GM18526 (cell line): ENCODE measurements around the gene PODXL.

ENCODE experiments used
- POLR2A ChIP-seq: IDR thresholded peaks from 3 replicates; pipeline ENCODE4 v1.6.1; 2011; ENCODE audit not compliant: insufficient read length; ENCODE audit errors: extremely low read depth

The PODXL gene

GRCh38 chr7:131497454-131497853, 59.0 kb downstream of the PODXL start:
- no peak for TF ChIP-seq POLR2A

GRCh38 chr7:131495669-131496498, 60.5 kb downstream of the PODXL start:
- TF ChIP-seq POLR2A: no peak

DNA sequence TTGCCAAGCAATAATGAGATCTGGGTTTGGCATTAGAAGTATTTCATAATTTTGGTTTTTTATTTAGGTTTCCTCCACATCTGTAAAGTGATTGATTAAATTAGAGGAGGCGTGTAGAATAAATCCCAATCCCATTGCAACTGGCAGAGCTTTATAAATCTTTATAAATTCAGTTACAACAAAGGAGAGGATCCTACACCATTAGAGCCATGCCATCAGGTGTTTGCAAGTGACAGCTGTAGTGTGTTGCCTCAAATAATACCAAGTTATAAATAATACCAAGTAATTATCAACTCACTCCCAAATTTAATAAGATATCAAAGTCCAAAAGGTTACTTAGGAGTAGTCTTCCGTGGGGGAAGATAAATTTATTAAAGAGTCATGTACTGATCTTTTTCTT, 62.2 kb downstream of the PODXL start:
- no peak for TF ChIP-seq POLR2A

DNA sequence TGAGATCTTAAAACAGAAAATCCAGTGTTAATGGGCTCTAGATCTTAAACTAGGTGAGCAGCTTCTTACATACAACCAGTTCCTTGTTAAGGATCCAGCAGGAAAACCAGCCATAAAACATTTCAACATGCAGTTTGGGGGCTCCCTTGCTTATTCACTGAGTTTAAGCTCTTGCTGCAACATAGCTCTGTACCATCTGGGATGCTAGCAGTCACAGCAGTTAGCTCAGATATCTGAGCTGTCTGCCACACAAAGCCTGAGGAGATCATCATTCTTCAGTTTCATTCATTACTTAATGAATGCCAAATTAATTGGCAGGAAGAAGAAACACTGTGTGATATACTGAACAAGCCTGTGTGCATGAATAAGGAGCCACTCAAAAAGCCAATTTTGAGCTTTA, 62.8 kb downstream of the PODXL start:
- TF ChIP-seq POLR2A: no peak

DNA sequence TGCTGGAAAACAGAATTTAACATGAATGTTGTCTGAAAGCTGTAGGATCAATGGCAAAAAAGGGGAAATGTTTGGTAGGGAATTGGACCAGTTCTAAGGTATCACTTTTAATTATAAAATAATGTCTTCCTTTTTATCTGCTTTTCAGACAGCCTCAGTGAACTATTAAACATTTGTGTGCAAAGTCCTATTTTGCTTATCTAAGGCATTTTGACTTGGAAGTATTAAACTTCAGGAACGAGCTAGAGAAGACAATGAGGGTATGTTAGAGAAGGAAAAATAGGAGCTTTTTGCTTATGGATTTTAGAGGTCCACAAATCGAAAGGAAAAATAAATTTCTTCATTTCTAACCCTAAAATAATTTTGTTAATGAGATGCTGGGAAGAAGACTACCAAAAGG, 63.3 kb downstream of the PODXL start:
- TF ChIP-seq POLR2A: no peak

DNA sequence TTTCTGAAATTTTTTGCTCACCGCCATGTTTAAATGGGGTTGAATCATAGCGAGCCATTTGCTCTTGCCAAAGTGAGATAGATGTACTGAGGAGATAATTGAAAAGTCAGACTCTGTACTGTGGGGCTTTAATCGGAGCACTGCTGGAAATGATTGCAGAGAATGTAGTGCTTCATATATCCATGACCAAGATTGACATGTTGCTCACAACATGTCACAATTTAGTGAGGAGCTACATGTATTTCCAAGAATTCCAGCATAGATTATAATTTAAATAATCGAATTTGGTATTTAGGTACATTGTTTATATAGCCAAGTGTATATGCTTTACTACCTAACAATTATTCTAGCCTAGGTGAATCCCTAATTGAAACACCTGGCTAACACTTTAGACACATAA, 66.5 kb downstream of the PODXL start:
- no peak for TF ChIP-seq POLR2A

DNA sequence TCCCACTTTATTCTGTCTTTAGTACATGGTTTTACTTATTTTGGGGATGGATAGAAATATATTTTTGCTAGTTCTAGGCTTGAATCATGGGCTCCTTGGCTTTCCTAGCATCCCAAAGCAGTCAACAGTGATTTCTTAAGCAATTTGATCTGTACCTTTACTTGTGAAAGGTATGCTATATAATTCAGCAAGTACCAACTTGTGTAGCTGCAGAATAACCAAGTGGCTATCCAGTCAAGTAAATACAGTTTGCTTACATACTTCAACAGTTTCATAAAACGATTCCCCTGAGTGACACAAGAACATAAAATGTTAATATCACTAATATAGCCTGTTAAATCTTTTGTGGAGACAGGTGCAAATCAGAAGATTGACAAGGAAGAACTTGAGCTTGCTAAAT, 67.2 kb downstream of the PODXL start:
- TF ChIP-seq POLR2A: no peak

DNA sequence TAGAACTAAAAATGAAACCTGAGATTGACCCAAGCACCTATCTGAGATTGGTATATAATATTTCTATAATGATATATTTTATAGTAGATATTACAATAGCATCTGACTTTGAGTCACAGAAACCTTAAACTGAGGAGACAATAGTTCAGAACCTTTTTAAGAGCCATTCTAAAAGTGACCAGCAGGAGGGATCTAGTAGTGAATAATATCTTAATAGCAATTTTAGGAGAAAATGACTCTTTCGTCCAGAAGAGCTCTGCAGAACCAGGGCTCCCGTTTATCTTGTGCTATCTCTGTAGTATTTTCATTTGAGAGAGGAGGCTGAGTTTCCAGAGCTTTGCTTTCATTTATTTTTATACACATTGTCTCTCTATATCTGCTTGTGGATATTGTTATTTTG, 68.1 kb downstream of the PODXL start:
- TF ChIP-seq POLR2A: no peak

DNA sequence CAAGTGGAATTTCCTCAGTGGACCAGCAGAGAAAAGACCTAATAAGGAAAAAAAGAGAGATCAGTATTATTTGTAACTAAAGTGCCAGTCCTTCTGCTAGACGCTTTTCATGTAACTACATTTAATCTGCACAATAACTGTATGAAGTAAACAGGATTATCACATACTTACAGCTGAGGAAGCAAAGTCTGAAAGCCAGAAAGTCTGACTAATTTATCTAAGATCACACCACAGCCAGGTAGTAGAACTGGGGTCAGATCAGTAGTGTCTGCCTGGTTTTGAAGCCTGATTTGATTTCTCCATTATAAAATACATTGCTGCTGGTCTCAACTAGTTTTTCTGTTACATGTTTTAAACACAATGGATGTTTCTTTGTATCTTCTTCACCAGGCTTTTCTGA, 69.2 kb downstream of the PODXL start:
- no peak for TF ChIP-seq POLR2A

GRCh38 chr7:131486346-131486745, 70.1 kb downstream of the PODXL start:
- TF ChIP-seq POLR2A: no peak

DNA sequence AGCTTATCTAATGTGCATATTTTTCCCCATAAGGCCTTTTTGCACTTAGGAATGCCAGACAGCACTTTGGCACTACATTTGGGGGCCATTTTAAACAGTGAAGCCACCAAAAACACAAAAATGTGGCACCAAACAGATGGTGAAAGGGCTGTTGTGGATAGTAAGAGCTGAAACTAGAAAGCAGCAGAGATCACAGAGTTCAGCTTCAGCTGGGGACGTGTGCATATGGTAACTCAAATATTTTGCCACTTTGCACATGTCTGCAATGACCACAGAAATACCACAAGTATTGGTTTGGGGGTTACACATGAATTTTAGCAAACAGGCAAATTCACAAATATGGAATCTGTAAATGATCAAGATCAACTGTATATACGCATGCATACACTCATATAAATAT, 72.8 kb downstream of the PODXL start:
- no peak for TF ChIP-seq POLR2A

- no peak for TF ChIP-seq POLR2A
Measured at GRCh38 chr7:131482800-131483199, 73.6 kb downstream of the PODXL start.

DNA sequence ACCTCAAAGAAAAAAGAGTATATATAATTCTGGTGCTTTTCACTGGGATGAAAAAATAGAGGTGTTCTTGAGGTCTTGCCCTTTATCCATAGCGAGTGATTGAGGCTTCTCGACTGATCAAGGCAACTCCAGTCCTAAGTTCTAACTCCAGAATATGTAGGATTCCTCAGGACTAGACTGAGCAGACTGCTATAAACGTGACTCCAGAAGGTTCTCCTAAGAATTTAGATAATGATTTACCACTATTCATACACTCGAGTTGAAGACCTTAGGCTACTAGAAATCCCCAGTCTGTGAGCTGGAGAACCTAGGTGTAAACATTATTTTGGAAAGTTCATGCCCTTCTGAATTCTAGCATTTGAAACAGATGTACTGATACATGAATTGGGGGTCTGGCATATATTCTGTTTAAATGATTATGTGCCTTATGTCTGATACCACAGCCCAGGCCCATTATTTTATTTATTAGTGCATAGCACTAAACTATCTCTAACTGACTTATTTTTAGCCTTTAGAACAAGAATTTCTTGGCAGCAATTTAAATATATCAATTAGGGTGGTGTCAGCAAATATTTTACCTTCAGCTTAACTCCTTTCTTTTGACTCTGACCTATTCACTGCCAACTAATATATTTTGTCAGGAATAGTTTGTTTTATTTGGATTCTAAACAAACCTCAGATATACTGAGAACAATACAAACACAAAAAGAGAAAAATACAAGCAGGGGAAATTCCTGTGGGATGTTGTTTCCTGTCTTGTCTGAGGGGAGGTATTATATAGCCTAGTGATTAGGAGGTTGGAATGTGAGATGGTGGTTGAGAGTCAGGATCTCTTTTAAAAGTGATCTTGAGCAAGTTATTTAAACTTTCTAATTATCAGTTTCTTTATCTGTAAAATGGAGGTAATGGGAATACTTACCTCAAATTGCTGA, 75.8 kb downstream of the PODXL start:
- TF ChIP-seq POLR2A: no peak

DNA sequence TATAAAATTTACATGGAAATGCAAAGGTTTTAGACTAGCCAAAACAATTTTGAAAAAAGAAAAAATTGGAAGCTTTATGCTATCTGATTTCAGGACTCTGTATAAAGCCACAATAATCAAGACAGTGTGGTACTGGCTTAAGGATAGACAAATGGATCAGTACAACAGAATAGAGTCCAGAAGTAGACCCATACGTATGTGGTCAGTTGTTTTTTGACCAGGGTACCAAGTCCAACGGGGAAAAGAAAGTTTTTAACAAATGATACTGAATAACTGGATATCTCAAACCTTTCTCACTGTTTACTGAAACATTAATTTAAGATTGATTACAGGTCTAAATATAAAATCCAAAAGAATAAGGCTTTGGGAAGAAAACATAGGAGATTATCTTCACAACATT, 79.7 kb downstream of the PODXL start:
- TF ChIP-seq POLR2A: no peak

DNA sequence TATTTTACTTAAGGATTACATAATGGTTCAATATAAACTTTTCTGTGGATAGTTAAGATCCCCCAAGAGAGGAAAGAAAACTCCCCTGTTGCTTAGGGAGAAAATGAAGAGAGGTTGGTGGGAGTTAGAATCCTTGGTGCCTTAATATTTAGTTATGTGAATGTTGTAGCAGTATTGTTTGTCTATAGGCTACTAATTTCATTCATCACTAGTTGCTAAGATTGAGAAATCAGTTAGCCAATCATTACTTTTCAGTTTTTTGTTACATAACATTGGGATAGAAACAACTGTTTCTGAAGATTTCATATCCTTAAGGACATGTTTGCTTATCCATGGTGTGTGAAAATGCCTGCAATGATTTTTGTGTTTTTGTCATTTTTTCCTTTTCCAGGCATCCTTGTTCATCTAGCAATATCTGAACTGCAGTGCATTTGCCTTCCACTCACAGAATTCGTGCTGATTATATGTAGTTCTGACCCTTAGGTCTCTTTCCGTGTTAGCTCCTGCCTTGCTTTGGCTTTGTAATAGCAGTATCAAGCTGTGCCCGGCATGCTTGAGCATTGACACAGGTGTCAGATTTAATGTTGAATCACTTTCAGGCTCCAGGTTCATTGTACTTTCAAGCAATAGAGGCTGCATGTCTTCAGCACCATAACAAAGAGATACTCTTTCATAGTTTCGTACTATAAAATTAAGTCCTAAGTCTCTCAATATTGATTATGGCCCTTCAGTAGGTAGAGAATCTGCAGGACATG, 85.0 kb downstream of the PODXL start:
- TF ChIP-seq POLR2A: no peak

- TF ChIP-seq POLR2A: no peak
Measured at GRCh38 chr7:131467788-131468187, 88.6 kb downstream of the PODXL start.

DNA sequence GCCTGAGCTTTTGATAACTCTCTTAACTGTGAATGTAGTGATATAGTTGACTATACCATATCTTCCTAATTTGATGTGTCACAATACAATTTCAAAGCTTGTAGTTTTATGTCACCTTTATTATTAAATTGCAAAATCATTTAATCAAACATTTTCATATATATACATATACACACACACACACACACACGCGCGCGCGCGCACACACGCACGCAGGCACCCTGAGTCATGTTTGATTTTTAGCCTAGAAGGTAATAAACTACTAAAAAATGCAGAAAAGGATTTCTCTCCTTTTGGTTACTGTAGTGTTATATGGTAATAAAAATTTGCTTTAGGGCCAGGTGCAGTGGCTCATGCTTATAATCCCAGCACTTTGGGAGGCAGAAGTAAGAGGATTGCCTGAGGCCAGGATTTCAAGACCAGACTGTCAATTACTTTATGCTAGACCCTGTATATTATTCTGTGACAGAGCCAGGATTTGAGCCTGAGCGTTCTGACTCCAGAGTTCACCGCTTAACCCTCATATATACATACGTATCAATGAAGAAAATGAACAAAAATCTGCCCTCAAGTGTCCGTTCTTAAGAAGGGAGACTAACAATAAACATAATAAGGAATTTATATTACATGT, 89.6 kb downstream of the PODXL start:
- no peak for TF ChIP-seq POLR2A
